CD4-positive, alpha-beta T cell treated with Interleukin-2 at 100 ng/mL for 4 hours (primary cell): Measurements from ENCODE around the gene NOP56.
"Not testable (repeated sequence)": the region's sequence is repeated elsewhere in the genome, so short reads cannot be mapped to it uniquely, and the experiment has no call there.

Experiments used
- DNase-seq: peaks from one replicate; pipeline ENCODE4 v3.0.0-alpha.2; 2020; ENCODE audit warnings: low spot score

Gene NOP56

GRCh38 chr20:2640899-2641298 is 11.5 kb upstream of the NOP56 start:
- DNase-seq = no peak

- DNase-seq = no peak
Observed at GRCh38 chr20:2643708-2644107, 8.7 kb upstream of the NOP56 start.

GRCh38 chr20:2652724-2653555 is 508 bp downstream of the NOP56 start:
- no peak for DNase-seq

- DNase-seq = no peak
Observed at GRCh38 chr20:2653556-2654383, 1.3 kb downstream of the NOP56 start.

GRCh38 chr20:2654384-2654822 is 2.0 kb downstream of the NOP56 start:
- DNase-seq = no peak

- DNase-seq = no peak
Observed at GRCh38 chr20:2654831-2655230, 2.4 kb downstream of the NOP56 start.

GRCh38 chr20:2655331-2656116 is 3.1 kb downstream of the NOP56 start:
- no peak for DNase-seq

- DNase-seq = no peak
Observed at GRCh38 chr20:2656471-2657117, 4.2 kb downstream of the NOP56 start.

GRCh38 chr20:2657241-2657640 is 4.8 kb downstream of the NOP56 start:
- no peak for DNase-seq

- DNase-seq = no peak
Observed at GRCh38 chr20:2657674-2658073, 5.2 kb downstream of the NOP56 start.

- DNase-seq = no peak
Observed at GRCh38 chr20:2658414-2659354, 6.3 kb downstream of the NOP56 start.

- DNase-seq = no peak
Observed at GRCh38 chr20:2659547-2659946, 7.1 kb downstream of the NOP56 start.

- no peak for DNase-seq
Observed at GRCh38 chr20:2663364-2663886, 11.0 kb downstream of the NOP56 start.

GRCh38 chr20:2663887-2664719 is 11.7 kb downstream of the NOP56 start, which contains the start of gene IDH3B:
TSS of gene IDH3B (minus strand) at chr20:2664216. CDS start at chr20:2664188, 28 bp downstream.
- DNase-seq = peak; percentile 93

GRCh38 chr20:2671977-2672376 is 19.5 kb downstream of the NOP56 start:
- DNase-seq = no peak

GRCh38 chr20:2672446-2672845 is 20.0 kb downstream of the NOP56 start:
- no peak for DNase-seq

GRCh38 chr20:2673453-2673852 is 21.0 kb downstream of the NOP56 start:
- no peak for DNase-seq

- DNase-seq = no peak
Observed at GRCh38 chr20:2680046-2680445, 27.6 kb downstream of the NOP56 start.

- not testable (repeated sequence) for DNase-seq
Observed at GRCh38 chr20:2682040-2682439, 29.6 kb downstream of the NOP56 start.
